ENCODE measurements around the gene DHRS13. TPM values are rescaled to one million over a fixed set of nuclear protein-coding genes. Genes with fewer than 3 reads are reported as not detected.

Gene DHRS13
- total and polyA plus RNA-seq, 2 experiments from 2014 or later: 2.6 to 5.2 TPM

- Histone ChIP-seq H3K36me3 (ENCODE audit: low read depth) (peaks cover 9% of the 10 kb centered on the region), H3K9me2 (ENCODE audit: insufficient read depth) (no peaks in the 10 kb centered on the region), H3K4me3 (no peak overlapping the region), H3K9ac (no peak overlapping the region), H3K79me2 (ENCODE audit: insufficient read depth) (peaks cover 96% of the 10 kb centered on the region), H3K4me2 (ENCODE audit: unreplicated experiment) (peak overlapping the region; percentile 78), H3K27me3 (replicated peaks; ENCODE audit: insufficient read depth) (no peaks in the 10 kb centered on the region), H3K4me1 (ENCODE audit: insufficient read depth) (peaks cover 46% of the 10 kb centered on the region), H4K20me1 (ENCODE audit: insufficient read depth) (peaks cover 8% of the 10 kb centered on the region; the same call in 1 of the 2 replicates), H3F3A (ENCODE audit: insufficient read depth) (peaks cover 61% of the 10 kb centered on the region), H3K27ac (peak overlapping the region; percentile 87; the same call in 1 of the 2 replicates), H2AFZ (no peak overlapping the region), H3K9me3 (ENCODE audit: low read depth) (no peaks in the 10 kb centered on the region)
- WGBS, 2 experiments (ENCODE audit: low coverage in 1 of 2, low lambda C conversion rate in 2 of 2, missing lambda C conversion rate in 2 of 2): 95 to 96% methylated on average over 4 of the region's 4 CpGs
- no peak for DNase-seq
- in situ Hi-C loops (cut with MboI): no loop called here
- no peak for TF ChIP-seq EZH2phosphoT487 (IDR thresholded peaks at IDR 0.05; ENCODE audit: insufficient read depth, low read depth)
Observed at GRCh38 chr17:28944343-28944742, 41.5 kb upstream of the DHRS13 start.

GRCh38 chr17:28942925-28943324 is 40.0 kb upstream of the DHRS13 start:
- Histone ChIP-seq H3K9me3 (ENCODE audit: low read depth) (no peaks in the 10 kb centered on the region), H3F3A (ENCODE audit: insufficient read depth) (peaks cover 50% of the 10 kb centered on the region), H3K27me3 (replicated peaks; ENCODE audit: insufficient read depth) (no peaks in the 10 kb centered on the region), H4K20me1 (ENCODE audit: insufficient read depth) (peaks cover 17% of the 10 kb centered on the region; the same call in 1 of the 2 replicates), H3K79me2 (ENCODE audit: insufficient read depth) (peaks cover 96% of the 10 kb centered on the region), H3K27ac (no peak overlapping the region), H3K9me2 (ENCODE audit: insufficient read depth) (no peaks in the 10 kb centered on the region), H3K36me3 (ENCODE audit: low read depth) (peaks cover 6% of the 10 kb centered on the region), H3K4me1 (ENCODE audit: insufficient read depth) (peaks cover 52% of the 10 kb centered on the region), H3K4me2 (ENCODE audit: unreplicated experiment) (no peak overlapping the region), H2AFZ (no peak overlapping the region), H3K9ac (no peak overlapping the region), H3K4me3 (no peak overlapping the region)
- no peak for TF ChIP-seq EZH2 (IDR thresholded peaks at IDR 0.05; ENCODE audit: insufficient read depth, poor library complexity, severe bottlenecking)
- TF ChIP-seq EZH2phosphoT487 (IDR thresholded peaks at IDR 0.05; ENCODE audit: insufficient read depth, low read depth): no peak
- no peak for DNase-seq
- in situ Hi-C loops (cut with MboI): no loop called here
- WGBS, 2 experiments (ENCODE audit: low coverage in 1 of 2, low lambda C conversion rate in 2 of 2, missing lambda C conversion rate in 2 of 2): 90 to 92% methylated on average over 2 of the region's 2 CpGs

- no peaks in the 10 kb centered on the region for H3K9me3 ChIP-seq (ENCODE audit: low read depth)
- H3K27ac ChIP-seq: no peak overlapping the region
- no peak overlapping the region for H3K4me2 ChIP-seq (ENCODE audit: unreplicated experiment)
- H3F3A ChIP-seq (ENCODE audit: insufficient read depth): peaks cover 47% of the 10 kb centered on the region
- peaks cover 54% of the 10 kb centered on the region for H3K4me1 ChIP-seq (ENCODE audit: insufficient read depth)
- H3K4me3 ChIP-seq: no peak overlapping the region
- H4K20me1 ChIP-seq (ENCODE audit: insufficient read depth): peaks cover 17% of the 10 kb centered on the region
- H2AFZ ChIP-seq: no peak overlapping the region
- 100% methylated on average over 1 of the region's 1 CpG for WGBS, 2 experiments (ENCODE audit: low coverage in 1 of 2, low lambda C conversion rate in 2 of 2, missing lambda C conversion rate in 2 of 2)
- H3K27me3 ChIP-seq (replicated peaks; ENCODE audit: insufficient read depth): no peaks in the 10 kb centered on the region
- H3K36me3 ChIP-seq (ENCODE audit: low read depth): peaks cover 6% of the 10 kb centered on the region; the same call in 1 of the 2 replicates
- H3K9me2 ChIP-seq (ENCODE audit: insufficient read depth): no peaks in the 10 kb centered on the region
- DNase-seq: no peak
- no peak overlapping the region for H3K9ac ChIP-seq
- no peak for TF ChIP-seq EZH2phosphoT487 (IDR thresholded peaks at IDR 0.05; ENCODE audit: insufficient read depth, low read depth)
- TF ChIP-seq EZH2 (IDR thresholded peaks at IDR 0.05; ENCODE audit: insufficient read depth, poor library complexity, severe bottlenecking): no peak
- in situ Hi-C loops (cut with MboI): no loop called here
- H3K79me2 ChIP-seq (ENCODE audit: insufficient read depth): peaks cover 98% of the 10 kb centered on the region
Observed at GRCh38 chr17:28941251-28941650, 38.4 kb upstream of the DHRS13 start.

DNA sequence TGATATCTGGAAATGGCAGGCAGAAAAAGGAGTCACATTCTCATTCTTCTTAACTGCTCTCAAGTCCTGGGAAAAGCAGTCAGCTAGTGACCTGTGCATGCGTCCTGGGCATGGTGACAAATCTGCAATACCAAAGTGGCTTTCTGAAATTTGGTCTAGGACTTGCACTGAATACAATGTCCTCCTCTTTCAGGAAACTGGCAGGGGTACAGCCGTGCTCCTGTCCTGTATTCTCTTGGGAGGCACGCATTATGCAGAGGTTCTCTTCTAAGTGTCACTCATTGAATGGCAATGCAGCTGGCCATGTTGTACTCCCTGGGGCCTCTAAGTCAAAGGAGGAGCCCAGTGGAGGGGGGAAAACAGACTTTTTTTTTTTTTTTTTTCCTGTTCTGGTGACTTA is 37.8 kb upstream of the DHRS13 start:
- Histone ChIP-seq H4K20me1 (ENCODE audit: insufficient read depth) (peaks cover 17% of the 10 kb centered on the region), H3K4me1 (ENCODE audit: insufficient read depth) (peaks cover 51% of the 10 kb centered on the region)

GRCh38 chr17:28940142-28940541 is 37.3 kb upstream of the DHRS13 start:
- Histone ChIP-seq H3F3A (ENCODE audit: insufficient read depth) (peaks cover 41% of the 10 kb centered on the region), H3K27ac (no peak overlapping the region), H3K79me2 (ENCODE audit: insufficient read depth) (peaks cover 100% of the 10 kb centered on the region), H3K9ac (no peak overlapping the region), H3K9me3 (ENCODE audit: low read depth) (no peaks in the 10 kb centered on the region), H3K4me1 (ENCODE audit: insufficient read depth) (peaks cover 45% of the 10 kb centered on the region), H3K9me2 (ENCODE audit: insufficient read depth) (no peaks in the 10 kb centered on the region), H4K20me1 (ENCODE audit: insufficient read depth) (peaks cover 17% of the 10 kb centered on the region), H3K4me3 (no peak overlapping the region), H2AFZ (no peak overlapping the region), H3K4me2 (ENCODE audit: unreplicated experiment) (no peak overlapping the region), H3K36me3 (ENCODE audit: low read depth) (peaks cover 6% of the 10 kb centered on the region; the same call in 1 of the 2 replicates), H3K27me3 (replicated peaks; ENCODE audit: insufficient read depth) (no peaks in the 10 kb centered on the region)
- WGBS, 2 experiments (ENCODE audit: low coverage in 1 of 2, low lambda C conversion rate in 2 of 2, missing lambda C conversion rate in 2 of 2): 93 to 99% methylated on average over 3 of the region's 3 CpGs
- no peak for DNase-seq
- in situ Hi-C loops (cut with MboI): no loop called here
- no peak for TF ChIP-seq EZH2phosphoT487 (IDR thresholded peaks at IDR 0.05; ENCODE audit: insufficient read depth, low read depth)
- no peak for TF ChIP-seq EZH2 (IDR thresholded peaks at IDR 0.05; ENCODE audit: insufficient read depth, poor library complexity, severe bottlenecking)

More for the DNA sequence above, 37.8 kb upstream of the DHRS13 start:
- Histone ChIP-seq H3K9me3 (ENCODE audit: low read depth) (no peaks in the 10 kb centered on the region), H3K9ac (no peak overlapping the region), H3F3A (ENCODE audit: insufficient read depth) (peaks cover 47% of the 10 kb centered on the region), H2AFZ (no peak overlapping the region), H3K4me2 (ENCODE audit: unreplicated experiment) (no peak overlapping the region), H3K36me3 (ENCODE audit: low read depth) (peaks cover 6% of the 10 kb centered on the region; the same call in 1 of the 2 replicates), H3K4me3 (no peak overlapping the region), H3K27me3 (replicated peaks; ENCODE audit: insufficient read depth) (no peaks in the 10 kb centered on the region), H3K79me2 (ENCODE audit: insufficient read depth) (peaks cover 100% of the 10 kb centered on the region), H3K9me2 (ENCODE audit: insufficient read depth) (no peaks in the 10 kb centered on the region), H3K27ac (no peak overlapping the region)
- no peak for DNase-seq
- WGBS, 2 experiments (ENCODE audit: low coverage in 1 of 2, low lambda C conversion rate in 2 of 2, missing lambda C conversion rate in 2 of 2): 95 to 96% methylated on average over 3 of the region's 3 CpGs
- in situ Hi-C loops (cut with MboI): no loop called here
- TF ChIP-seq EZH2phosphoT487 (IDR thresholded peaks at IDR 0.05; ENCODE audit: insufficient read depth, low read depth) (no peak), EZH2 (IDR thresholded peaks at IDR 0.05; ENCODE audit: insufficient read depth, poor library complexity, severe bottlenecking) (no peak)

Measured in GM23248 (cell line).